ENCODE data around the gene TLE1.

GRCh38 chr9:81729135-81729534 lies 39.8 kb upstream of the TLE1 start:
- no peak for TF ChIP-seq CTCF (conservative IDR thresholded peaks at IDR 0.05; ENCODE audit: low read length)
- TF ChIP-seq EZH2phosphoT487 (IDR thresholded peaks at IDR 0.05; ENCODE audit: borderline replicate concordance): no peak

Measured in Loucy (cell line).